GM18870 (cell line): ENCODE data around the gene HACD2.

ENCODE experiments used
- ATAC-seq: cut with Tn5 transposase; IDR thresholded peaks from one replicate; pipeline ENCODE4 v1.9.1; 2021; ENCODE audit warnings: moderate library complexity; ENCODE audit not compliant: unreplicated experiment

Gene HACD2, protein sequence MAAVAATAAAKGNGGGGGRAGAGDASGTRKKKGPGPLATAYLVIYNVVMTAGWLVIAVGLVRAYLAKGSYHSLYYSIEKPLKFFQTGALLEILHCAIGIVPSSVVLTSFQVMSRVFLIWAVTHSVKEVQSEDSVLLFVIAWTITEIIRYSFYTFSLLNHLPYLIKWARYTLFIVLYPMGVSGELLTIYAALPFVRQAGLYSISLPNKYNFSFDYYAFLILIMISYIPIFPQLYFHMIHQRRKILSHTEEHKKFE

DNA sequence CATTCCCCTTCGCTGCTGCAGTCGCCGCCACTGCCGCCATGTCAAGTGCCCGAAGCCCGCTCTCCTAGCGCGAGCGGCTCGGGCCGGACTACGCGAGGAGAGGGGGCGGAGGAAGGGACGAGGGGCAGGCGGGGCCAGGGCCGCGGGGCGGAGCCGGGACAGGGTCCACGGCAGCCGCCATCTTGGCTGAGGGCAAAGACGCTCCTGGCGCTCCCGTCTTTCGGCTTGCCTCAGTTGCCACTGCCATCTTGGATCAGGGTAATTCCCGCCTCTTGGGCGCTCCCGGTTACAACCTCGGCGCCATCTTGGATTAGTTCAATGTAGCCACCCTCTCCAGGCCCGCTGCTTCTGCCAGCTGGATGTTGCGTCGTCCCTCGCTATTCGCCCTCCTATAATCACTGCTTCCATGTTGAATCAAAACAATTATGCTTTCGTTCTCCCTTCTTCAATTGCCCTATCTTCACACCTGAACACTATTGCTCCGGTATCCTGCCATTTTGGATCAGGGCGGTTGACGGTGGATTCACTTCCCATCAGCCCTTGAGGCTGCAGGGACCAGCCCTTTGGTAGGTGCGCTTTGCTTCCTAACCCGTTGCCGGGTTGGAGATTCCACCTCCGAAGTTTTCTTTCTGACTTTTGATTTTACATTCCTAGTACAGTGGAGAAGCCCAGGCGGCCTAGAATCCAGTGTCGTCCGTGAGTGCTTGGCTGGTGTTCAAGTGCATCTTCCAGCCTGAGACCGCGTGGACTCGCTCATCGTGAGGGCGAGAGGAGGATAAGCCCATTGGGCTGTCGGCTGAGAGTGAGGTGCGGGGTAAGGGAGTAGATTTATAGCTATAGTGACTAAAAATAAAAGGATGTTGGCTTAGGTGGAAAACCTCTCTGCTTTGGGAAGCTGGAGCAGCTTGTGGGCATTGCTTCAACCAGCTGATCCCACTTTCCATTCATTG, at the start of gene HACD2:
HACD2 (minus strand) TSS at position 66 of the 950 bp plus-strand sequence; CDS start at position 40, 26 bp downstream.
- peak; percentile 90 for ATAC-seq

DNA sequence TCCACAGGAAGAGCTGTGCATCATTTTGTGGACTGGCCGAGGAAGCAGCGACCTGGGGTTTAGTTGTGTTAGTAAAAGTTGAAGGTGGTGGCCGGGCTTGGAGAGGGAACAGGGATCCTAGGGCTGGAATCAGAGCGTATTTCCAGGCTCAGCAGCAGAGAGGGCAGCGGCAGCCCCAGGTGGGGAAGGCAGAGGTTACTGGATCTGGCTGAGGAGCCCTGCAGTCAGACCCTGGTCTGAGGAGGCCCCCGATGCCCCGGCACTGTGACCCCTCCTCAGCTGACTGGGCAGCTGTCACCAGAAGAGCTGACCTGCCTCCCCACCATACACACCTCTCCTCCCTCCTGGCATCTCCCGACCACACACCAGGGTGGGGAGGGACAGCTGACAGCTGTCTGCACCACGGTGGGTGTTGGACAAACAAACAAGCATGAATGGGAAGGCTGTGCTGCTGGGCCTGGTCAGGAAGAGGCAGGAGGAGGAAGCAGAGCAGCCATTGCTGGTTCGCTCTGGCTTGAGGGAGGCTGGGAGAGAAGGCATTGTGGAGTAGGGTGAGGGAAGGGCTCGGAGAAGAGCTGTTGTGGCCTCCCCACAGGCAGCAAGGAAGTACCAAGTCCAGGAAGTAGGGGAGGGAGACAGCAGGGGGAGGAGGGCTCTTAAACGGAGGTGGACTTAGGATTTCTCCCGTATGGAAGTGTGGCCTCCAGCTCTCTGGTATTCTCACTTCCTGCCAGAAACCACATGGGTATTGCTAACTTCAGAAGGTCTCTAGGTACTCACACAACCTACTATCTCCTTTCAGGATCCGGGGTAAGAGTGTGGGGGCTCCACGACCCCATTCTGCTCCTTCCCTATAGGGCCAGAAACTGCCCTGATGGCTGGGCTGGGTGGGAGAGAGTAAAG, 49.5 kb upstream of the HACD2 start:
- no peak for ATAC-seq

DNA sequence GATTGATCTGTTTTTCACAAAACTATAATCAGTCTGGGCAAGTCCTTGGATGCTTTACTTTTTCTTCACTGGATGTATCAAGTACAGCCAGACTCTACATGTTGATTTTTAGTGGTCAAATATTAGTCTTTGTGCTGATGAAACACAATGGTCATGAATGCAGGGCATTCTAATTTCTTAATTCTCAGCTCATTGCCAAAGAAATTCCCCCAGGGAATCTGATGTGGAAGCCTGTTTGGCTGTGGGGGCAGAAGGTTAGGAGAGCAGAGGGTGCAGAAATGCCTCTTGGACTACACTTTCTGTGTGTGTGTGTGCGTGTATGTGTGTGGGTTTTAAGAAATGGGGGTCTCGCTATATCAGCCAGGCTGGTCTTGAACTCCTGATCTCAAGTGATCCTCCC, 48.7 kb upstream of the HACD2 start:
- ATAC-seq: no peak

DNA sequence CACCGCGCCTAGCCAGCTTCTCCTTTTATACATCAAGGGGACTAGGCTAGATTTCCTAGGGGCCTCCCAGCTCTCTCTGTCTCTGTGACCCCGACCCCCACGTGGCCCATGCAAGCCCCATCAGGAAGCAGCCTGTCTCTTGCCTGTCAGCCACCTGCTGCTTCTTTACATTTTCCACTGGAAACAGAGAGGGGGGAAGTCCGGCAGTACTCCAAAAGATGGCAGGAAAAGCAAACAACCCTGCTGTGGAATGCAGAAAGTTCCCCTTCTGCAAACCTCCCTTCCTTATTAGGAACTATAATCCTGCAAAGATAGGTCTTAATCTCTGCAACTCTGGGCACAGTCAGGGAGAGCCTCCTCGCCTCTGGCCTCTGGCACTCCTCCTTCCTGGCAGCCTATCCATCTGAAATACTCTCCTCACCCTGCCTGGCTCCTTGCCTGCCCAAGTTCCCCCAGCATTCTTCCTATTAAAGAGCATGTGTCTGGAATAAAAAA, 47.4 kb upstream of the HACD2 start:
- ATAC-seq: no peak

DNA sequence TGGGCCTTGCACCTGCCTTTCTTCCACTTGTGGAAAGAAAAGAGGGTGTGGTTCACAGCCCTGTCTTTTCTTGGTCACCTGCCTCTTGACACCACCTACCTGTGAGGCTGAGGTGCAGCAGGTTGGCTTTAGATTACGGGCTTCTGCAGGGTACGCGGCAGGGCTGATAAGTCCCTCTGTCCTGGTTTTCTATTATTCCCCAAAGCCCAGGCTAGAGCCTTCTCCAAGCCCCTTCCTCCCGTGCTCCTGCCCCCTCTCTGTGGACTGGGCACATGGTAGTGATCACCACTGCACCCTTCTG, 44.8 kb upstream of the HACD2 start:
- ATAC-seq: no peak

DNA sequence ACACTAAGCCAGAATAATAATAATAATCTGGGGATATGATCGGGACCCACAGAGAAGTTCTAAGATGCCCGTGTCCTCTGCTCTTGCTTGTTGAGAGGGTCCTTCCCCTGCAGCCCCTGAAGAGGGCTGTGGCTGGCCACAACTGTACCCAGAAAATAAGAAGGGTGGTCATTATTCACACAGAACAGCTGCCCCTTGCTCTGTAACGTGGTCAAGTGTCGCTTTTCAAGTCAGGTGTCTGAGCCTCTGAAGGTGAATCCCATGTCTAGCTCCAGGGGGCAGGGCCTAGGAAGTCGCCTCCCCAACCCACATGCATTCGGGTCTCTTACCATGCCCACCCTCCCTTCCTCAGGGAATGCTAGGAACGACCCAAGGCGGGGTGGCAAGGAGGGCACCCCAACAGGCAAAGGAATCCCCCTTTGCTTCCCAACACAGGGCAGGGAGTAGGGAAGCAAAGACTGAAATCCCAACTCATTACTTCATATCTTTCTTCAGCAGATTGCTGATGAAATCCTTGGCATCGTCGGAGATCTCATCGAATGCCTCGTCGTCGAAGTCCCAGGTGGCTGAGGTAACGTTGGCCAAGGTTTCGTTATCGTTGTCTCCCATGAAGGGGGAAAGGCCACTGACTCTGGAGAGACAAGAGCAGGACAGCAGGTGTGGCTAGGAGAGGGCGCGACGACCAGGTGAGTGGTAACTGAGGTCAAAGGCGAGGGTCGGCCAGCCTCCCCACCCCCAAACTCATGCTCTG, 44.3 kb upstream of the HACD2 start:
- ATAC-seq: no peak

DNA sequence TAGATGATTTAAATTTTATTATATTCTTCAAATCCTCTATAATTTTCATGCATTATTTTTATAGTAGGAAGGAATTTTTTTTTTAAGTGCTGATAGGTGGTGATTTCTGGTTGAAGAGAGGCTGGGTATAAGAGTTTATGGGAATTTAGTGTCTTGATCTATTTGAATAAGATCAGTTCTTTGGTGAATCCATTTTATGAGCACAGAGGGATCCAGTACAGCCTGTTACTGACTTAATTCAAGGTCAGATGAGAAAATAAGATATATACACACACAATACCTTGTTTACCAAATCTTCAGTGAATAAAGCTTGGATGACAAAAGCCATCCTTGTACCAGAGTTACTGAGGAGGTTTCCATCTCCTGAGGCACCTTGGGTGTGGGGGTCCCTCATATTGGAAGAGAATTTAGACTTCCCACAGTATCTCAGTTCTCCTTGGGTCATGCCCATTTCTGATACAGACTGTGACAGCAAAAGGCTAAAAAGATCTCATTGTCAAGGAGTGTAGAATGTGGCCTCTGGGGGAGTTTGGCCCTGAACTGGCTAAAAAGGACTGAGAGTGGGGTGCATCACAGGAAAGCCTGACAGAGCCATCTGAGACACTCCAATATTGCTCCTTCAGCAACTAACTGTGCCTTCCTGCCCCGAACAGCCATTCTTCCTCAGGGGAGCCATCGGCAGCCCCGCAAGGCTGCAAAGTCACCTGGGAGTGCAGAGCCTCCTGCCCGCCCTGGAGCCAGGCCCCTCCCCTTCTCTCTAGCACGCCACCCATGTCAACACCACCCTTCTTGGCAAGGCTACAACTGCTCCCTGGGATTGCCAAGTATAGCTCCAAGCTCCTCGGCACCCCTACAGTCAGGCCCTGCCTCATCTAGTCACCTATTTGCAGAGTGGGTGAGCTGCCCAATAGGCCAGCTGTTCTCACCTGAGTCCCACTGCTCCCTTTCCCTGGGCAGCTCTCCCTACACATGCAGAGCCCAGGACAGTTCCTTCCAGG, 43.1 kb upstream of the HACD2 start:
- ATAC-seq: no peak

DNA sequence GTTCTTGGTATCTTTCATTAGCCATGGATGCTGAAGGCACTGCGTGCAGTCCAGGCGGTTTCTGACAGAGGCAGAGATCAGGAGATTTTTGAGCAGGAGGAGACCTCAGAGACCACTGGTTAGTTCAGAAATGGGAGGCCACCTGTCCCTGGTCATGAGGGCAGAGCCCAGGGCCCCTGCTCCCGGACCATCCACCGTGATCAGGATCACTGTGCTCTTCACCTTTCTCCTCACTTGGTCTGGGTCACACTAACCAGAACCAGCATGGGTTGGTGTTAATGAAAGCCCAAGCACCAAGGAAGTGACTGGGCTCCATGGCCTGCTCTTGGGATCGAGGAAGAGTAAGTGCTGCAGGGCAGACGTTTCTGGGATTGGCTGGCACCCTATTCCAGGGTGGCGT, 42.0 kb upstream of the HACD2 start:
- no peak for ATAC-seq

DNA sequence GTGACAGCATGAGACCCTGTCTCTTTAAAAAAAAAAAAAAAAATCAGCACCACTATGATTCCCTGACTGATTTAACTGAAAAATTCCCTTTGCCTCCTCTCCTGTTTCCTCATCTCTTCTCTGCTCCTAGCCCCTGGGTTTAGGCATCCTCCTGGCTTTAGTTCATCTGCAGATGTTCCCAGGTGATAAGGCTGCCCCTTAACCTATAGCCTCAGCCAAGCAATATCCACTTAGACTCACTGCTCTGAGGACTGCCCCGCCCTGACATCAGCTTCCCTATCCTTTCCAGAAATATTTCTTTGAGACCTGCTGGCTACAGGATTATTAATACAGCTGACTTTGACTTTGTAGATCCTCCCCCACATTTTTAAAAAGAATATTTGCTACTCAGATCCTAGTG, 39.4 kb upstream of the HACD2 start:
- ATAC-seq: no peak

DNA sequence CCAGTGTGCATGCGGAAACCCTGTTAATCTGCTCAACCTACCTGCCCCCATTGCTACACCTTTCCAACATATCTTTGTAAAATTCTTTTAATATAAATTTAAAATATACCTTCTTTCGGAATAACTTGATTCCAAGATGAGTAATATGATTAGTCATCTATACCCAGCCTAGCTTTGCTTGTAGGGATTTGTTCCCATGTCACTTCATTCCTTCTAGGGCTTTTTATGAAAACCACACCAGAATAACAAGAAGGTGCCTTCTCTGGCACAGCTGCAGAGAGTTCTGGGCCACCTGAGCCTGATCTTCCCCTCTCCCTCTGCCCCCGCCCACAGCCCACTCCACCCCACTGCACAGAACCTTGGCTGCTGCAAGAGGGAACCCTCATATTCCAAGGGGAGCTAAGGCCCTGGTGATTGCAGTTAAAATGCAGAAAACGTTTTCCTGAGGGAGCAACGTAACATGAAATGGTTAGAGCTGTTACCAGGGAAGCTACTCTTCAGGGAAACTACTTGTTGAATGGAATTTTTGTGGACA, 38.6 kb upstream of the HACD2 start:
- no peak for ATAC-seq

DNA sequence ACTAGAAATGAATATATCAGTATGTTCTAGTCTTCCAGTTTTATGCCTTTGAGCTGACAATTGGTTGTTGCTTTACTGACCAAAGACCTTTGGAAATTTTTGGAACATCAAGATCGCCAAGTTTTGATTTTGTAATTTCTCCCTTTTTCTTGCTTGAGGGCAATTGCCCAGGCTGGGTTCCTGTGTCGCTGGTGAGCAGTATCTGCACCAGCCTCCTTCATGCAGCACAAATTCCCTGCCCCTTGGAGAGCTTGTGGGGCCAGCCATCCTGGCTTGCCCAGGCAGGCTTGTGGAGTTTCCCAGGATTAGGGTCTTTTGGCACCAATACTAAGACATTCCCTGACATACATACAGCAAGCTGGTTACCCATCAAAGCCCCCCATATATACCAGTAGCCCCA, 37.9 kb upstream of the HACD2 start:
- ATAC-seq: no peak

DNA sequence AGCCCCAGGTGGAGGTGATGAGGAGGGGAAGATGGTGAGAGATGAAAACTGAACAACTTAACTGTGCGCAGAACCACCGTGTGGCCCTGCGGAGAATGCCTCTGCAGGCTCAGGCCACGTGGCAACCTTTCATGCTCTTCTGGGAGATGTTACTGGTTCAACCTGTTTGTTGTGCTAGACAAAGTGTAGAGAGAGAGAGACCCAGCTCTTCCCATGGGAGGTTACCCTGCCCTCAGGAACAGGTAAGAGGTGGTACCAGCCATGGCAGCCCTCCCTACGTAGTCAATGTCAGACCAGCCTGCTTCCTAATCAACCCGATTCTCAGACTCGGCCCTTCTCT, 37.0 kb upstream of the HACD2 start:
- no peak for ATAC-seq

DNA sequence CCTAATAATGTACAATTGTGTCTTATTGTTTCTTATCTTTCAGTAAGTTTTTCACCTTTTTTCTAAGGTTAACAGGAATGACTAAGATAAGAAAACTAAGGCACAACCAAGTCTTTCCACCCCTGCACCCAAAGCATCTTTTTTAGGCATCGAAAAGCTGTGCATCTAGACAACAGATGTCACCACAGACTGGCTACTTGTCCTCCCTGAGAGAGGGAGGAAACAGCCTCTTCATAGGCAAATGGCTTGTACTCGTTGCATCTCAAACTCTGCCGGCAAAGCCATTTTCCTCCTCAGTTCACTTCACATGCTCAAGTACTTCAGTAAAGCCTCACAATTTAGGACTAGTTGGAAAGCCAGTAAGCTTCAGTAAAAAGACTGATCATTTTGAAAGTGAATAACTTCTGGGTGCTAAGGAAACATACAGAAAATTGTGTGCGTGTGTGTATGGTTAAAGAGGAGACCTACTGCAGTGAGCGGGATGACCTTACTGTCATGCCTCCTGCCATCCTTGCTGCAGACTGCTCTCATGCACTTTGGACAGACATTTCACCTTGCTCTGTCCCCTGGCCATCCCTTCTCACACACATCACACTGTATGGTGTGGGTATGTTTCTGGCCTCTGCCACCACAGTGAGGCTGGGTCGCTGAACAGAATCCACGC, 36.5 kb upstream of the HACD2 start:
- no peak for ATAC-seq

DNA sequence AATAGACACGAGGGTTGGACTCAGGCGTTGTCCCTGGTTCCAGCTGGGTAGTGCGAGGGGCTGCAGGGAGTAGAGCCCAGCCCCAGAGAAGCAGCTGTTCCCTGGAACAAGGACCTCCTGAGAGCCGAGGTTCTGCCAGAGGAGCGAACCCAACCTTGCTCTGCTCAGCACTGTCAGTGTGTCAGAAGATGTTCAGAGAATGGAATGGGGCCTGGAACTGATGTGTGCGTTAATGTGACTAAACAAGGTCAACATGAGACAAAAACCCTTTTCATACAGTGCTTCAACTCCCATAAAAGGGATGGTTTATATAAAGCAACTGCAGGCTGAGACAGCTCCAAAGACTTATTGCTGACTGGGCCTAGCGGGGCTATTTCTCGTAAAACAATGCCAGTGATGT, 35.5 kb upstream of the HACD2 start:
- no peak for ATAC-seq

DNA sequence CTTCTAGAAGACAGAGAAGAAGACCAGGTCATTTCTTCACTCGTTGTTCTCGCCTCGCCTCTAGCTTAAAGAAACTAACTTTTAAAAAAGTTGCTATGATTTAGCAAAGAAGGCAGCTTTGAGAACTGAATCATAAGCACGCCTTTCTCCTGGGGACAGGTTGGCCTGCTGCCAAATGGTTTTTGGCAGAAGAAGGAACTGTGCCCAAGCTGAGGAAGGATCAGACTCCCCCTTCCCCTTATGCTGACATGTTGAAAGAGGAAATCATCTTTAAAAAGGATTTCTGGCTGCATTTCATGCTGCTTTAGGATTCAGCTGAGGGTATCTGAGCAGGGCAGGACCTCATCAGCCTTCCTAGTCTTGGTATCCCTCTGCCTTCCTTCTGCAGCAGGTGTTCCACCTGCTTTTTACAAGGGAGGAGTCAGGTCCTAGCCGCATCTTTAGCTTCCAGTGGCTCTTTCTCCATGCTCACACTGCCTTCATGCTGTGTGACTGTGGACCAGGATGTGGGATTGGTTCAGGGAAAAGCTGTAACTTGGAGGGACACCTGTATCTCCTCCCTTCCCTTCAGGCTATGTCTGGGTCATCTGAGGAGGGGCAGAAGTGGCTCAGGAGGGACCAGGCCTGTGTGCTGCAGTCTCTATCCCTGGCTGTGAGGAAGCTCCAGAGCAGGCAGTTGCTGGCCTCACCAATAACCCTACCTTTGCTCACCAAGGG, 34.1 kb upstream of the HACD2 start:
- ATAC-seq: no peak

DNA sequence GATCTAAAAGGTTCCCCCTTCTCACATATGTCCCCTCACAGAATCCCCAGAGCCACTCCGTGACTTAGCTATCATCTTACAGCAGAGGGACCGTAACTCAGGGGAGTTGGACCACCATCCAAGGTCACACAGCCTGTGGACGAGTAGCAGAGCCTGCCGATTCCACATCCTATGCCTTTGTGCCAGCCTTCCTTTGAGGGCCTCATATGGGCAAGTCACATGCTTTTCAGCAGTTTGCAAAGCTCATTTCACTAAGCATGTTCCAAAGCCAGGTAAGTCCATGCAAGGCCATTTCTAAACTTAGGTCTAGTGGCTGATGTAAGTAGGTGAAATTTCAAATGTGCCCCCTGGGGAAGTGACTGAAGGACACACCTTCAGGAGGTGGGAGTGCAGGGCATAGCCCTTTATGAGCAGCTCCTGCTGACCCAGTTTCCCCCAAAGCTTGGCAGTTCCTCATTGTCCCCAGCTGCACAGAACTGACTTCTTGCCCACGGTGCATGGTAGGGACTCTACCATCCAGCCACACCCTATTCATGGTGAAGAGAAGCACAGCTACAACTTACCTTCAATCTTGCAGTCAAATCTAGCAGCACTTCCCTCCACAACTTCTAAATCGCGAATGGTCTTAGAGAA, 33.3 kb upstream of the HACD2 start:
- ATAC-seq: no peak

DNA sequence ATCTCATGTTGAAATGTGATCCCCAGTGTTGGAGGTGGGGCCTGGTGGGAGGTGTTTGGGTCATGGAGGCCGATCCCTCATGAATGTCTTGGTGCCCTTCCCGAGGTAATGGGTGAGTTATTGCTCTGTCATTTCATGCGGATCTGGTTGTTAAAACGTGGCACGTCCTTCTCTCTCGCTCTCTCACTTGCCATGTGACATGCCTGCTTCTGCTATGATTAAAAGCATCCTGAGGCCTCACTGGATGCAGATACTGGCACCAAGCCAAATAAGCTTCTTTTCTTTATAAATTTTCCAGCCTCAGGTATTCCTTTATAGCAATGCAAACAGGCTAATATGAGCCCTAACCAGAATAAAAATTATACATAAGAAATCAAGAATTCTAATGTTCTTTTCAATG, 31.7 kb upstream of the HACD2 start:
- no peak for ATAC-seq

DNA sequence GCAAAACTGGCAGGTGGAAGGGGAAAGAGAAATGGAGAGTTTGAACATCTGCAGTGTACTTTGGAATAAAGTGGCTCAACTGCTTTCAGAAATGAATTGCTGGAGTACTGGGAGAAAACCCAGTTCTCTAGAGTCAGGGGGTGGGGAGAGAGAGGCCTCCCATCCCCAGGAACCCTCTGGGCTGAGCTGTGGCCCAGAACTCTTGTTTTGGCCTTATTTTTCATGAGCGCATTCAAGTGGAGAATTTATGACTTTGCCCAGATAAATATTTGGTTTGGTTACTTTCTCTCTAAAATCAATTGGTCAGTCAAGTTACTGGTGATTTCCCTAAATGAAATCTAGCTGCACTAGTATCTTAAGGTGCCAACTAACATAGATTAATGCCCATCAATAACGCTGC, 28.7 kb upstream of the HACD2 start:
- ATAC-seq: no peak
